HepG2 (cell line): Measurements from ENCODE around the gene RAB14. TPM values are rescaled to one million over a fixed set of nuclear protein-coding genes. Genes with fewer than 3 reads are reported as not detected.

Experiments used
- FOXP1 ChIP-seq, 2 experiments: fragments of 450-650 bp in 1 of 2; IDR thresholded peaks; 2 replicates each; pipeline ENCODE4 v1.6.1; 2017 to 2018; ENCODE audit warnings: antibody characterized with exemption in 1 of 2
- GABPB1 ChIP-seq: IDR thresholded peaks from 2 replicates; pipeline ENCODE4 v1.6.1; 2016; ENCODE audit warnings: mild to moderate bottlenecking, missing genetic modification reagents, moderate library complexity, missing compliant biosample characterization
- HMGA1 ChIP-seq: sonication (generic); formaldehyde crosslinking; conservative IDR thresholded peaks from 2 replicates; pipeline ENCODE4 v1.4.0; 2020; ENCODE audit warnings: missing genetic modification reagents
- KLF6 ChIP-seq: IDR thresholded peaks from 2 replicates; pipeline ENCODE4 v1.8.0; 2016; ENCODE audit warnings: missing biosample characterization, missing genetic modification reagents
- NBN ChIP-seq: fragments of 450-650 bp; conservative IDR thresholded peaks from 2 replicates; pipeline ENCODE4 v1.6.1; 2017
- REPIN1 ChIP-seq: sonication (generic); formaldehyde crosslinking; IDR thresholded peaks from 2 replicates; pipeline ENCODE4 v1.8.0; 2022; ENCODE audit warnings: missing genetic modification reagents, low read depth, mild to moderate bottlenecking, borderline replicate concordance
- RFX5 ChIP-seq: IDR thresholded peaks from 2 replicates; pipeline ENCODE4 v1.6.1; 2011; ENCODE audit warnings: low read depth, low read length, improper control_type of control experiment
- SMAD1 ChIP-seq: sonication (generic); formaldehyde crosslinking; IDR thresholded peaks from 2 replicates; pipeline ENCODE4 v1.4.0; 2020; ENCODE audit warnings: missing genetic modification reagents, low read depth, mild to moderate bottlenecking, borderline replicate concordance
- SRSF1 ChIP-seq: fragments of 200-400 bp; formaldehyde crosslinking; optimal IDR thresholded peaks from 2 replicates; pipeline ENCODE3; 2017; ENCODE audit warnings: mild to moderate bottlenecking, low read depth, low read length, moderate library complexity
- U2AF1 ChIP-seq: fragments of 200-400 bp; formaldehyde crosslinking; optimal IDR thresholded peaks from 2 replicates; pipeline ENCODE3; 2017; ENCODE audit warnings: mild to moderate bottlenecking, low read depth, low read length
- WIZ ChIP-seq: sonication (generic); formaldehyde crosslinking; IDR thresholded peaks from 2 replicates; pipeline ENCODE4 v1.5.1; 2020; ENCODE audit warnings: mild to moderate bottlenecking, missing genetic modification reagents
- ZBTB21 ChIP-seq: sonication (generic); formaldehyde crosslinking; IDR thresholded peaks from 2 replicates; pipeline ENCODE4 v1.4.0; 2020; ENCODE audit warnings: missing genetic modification reagents
- ZNF33B ChIP-seq: sonication (generic); formaldehyde crosslinking; IDR thresholded peaks from 2 replicates; pipeline ENCODE4 v1.5.1; 2020; ENCODE audit warnings: mild to moderate bottlenecking, missing genetic modification reagents
- ZNF777 ChIP-seq: sonication (generic); formaldehyde crosslinking; IDR thresholded peaks from 2 replicates; pipeline ENCODE4 v1.4.0; 2020; ENCODE audit warnings: missing genetic modification reagents
- ZSCAN31 ChIP-seq: sonication (generic); formaldehyde crosslinking; IDR thresholded peaks from 2 replicates; pipeline ENCODE4 v1.5.0; 2020; ENCODE audit warnings: low read depth, mild to moderate bottlenecking, missing genetic modification reagents
- polyA plus RNA-seq, 8 experiments: library from polyadenylated mRNA; depleted of rRNA in 3 of 8; stranded (reverse) in 7 of 8; unstranded in 1 of 8; fragments of >200 nt; fragmentation: Illumina TruSeq in 4 of 8; extraction: Trizol in 4 of 8; gene quantifications; 2 replicates each; pipeline versions ENCODE4 v1.2.1 to v1.2.3, GENCODE V29; 2011 to 2016; ENCODE audit warnings: low read depth in 4 of 8, missing spikeins in 1 of 8, mixed read lengths in 1 of 8; ENCODE audit not compliant: insufficient read depth in 1 of 8
- total RNA-seq, 5 experiments: library from RNA; depleted of rRNA; stranded (reverse); fragments of >200 nt; fragmentation: Illumina TruSeq; extraction: Trizol; gene quantifications; 2 replicates each; pipeline ENCODE4 v1.2.3, GENCODE V29; 2016; ENCODE audit warnings: low read depth in 1 of 5
- TF ChIP-seq, protein P1 (sequence below): sonication (generic); formaldehyde crosslinking; IDR thresholded peaks from 2 replicates; pipeline ENCODE4; 2020; ENCODE audit warnings: missing genetic modification reagents, mild to moderate bottlenecking, borderline replicate concordance
- TF ChIP-seq, protein P2 (sequence below): sonication (generic); formaldehyde crosslinking; conservative IDR thresholded peaks from 2 replicates; pipeline ENCODE4 v1.4.0; 2020; ENCODE audit warnings: mild to moderate bottlenecking, missing genetic modification reagents, moderate library complexity
- TF ChIP-seq, protein P3 (sequence below): sonication (generic); formaldehyde crosslinking; IDR thresholded peaks from 2 replicates; pipeline ENCODE4 v1.4.0; 2020; ENCODE audit warnings: mild to moderate bottlenecking, missing genetic modification reagents
- TF ChIP-seq, protein P4 (sequence below): sonication (generic); formaldehyde crosslinking; IDR thresholded peaks from 2 replicates; pipeline ENCODE4 v1.5.1; 2020; ENCODE audit warnings: mild to moderate bottlenecking, missing genetic modification reagents, moderate library complexity

Gene RAB14
- total and polyA plus RNA-seq, 2 of the 13 experiments (the other 11 are each of a cell fraction or from before 2014, with no cell fraction given), result 17.4 to 19.3 TPM

DNA sequence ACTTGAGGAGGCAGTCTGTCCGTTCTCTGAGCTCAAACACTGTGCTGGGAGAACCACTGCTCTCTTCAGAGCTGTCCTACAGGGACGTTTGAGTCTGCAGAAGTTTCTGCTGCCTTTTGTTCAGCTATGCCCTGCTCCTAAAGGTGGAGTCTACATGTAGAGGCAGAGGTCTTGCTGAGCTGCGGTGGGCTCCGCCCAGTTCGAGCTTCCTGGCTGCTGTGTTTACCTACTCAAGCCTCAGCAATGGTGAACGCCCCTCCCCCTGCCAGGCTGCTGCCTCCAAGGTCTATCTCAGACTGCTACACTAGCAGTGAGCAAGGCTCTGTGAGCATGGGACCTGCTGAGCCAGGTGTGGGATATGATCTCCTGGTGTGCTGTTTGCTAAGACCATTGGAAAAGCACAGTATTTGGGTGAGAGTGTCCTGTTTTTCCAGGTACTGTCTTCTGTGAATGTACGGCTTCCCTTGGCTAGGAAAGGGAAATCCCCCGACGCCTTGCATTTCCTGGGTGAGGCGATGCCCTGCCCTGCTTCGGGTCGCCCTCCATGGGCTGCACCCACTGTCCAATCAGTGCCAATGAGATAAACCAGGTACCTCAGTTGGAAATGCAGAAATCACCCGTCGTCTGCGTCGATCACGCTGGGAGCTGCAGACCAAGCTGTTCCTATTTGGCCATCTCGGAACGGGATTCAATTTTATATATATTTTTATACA is 68.4 kb downstream of the RAB14 start (continued):
- TF ChIP-seq SMAD1 (CRISPR knock-in tag) (no peak), ZSCAN31 (CRISPR knock-in tag) (0 out of 2 replicates have a peak, but pooled peaks have one; percentile 34), WIZ (CRISPR knock-in tag) (0 out of 2 replicates have a peak, but pooled peaks have one; percentile 34), KLF6 (no peak), ZNF33B (CRISPR knock-in tag) (no peak), REPIN1 (CRISPR knock-in tag) (no peak), NBN (no peak), GABPB1 (peak; percentile 30; the same call in 1 of the 2 replicates), FOXP1 (IDR thresholded peaks at IDR 0.05) (no peak), FOXP1 (CRISPR knock-in tag; IDR thresholded peaks at IDR 0.05) (peak; percentile 53), SRSF1 (no peak), RFX5 (no peak), ZNF777 (CRISPR knock-in tag) (no peak), U2AF1 (no peak), ZBTB21 (CRISPR knock-in tag) (no peak), HMGA1 (CRISPR knock-in tag) (no peak)
- TF ChIP-seq, protein P1, sequence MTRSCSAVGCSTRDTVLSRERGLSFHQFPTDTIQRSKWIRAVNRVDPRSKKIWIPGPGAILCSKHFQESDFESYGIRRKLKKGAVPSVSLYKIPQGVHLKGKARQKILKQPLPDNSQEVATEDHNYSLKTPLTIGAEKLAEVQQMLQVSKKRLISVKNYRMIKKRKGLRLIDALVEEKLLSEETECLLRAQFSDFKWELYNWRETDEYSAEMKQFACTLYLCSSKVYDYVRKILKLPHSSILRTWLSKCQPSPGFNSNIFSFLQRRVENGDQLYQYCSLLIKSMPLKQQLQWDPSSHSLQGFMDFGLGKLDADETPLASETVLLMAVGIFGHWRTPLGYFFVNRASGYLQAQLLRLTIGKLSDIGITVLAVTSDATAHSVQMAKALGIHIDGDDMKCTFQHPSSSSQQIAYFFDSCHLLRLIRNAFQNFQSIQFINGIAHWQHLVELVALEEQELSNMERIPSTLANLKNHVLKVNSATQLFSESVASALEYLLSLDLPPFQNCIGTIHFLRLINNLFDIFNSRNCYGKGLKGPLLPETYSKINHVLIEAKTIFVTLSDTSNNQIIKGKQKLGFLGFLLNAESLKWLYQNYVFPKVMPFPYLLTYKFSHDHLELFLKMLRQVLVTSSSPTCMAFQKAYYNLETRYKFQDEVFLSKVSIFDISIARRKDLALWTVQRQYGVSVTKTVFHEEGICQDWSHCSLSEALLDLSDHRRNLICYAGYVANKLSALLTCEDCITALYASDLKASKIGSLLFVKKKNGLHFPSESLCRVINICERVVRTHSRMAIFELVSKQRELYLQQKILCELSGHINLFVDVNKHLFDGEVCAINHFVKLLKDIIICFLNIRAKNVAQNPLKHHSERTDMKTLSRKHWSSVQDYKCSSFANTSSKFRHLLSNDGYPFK, result peak; percentile 98
- TF ChIP-seq, protein P2, sequence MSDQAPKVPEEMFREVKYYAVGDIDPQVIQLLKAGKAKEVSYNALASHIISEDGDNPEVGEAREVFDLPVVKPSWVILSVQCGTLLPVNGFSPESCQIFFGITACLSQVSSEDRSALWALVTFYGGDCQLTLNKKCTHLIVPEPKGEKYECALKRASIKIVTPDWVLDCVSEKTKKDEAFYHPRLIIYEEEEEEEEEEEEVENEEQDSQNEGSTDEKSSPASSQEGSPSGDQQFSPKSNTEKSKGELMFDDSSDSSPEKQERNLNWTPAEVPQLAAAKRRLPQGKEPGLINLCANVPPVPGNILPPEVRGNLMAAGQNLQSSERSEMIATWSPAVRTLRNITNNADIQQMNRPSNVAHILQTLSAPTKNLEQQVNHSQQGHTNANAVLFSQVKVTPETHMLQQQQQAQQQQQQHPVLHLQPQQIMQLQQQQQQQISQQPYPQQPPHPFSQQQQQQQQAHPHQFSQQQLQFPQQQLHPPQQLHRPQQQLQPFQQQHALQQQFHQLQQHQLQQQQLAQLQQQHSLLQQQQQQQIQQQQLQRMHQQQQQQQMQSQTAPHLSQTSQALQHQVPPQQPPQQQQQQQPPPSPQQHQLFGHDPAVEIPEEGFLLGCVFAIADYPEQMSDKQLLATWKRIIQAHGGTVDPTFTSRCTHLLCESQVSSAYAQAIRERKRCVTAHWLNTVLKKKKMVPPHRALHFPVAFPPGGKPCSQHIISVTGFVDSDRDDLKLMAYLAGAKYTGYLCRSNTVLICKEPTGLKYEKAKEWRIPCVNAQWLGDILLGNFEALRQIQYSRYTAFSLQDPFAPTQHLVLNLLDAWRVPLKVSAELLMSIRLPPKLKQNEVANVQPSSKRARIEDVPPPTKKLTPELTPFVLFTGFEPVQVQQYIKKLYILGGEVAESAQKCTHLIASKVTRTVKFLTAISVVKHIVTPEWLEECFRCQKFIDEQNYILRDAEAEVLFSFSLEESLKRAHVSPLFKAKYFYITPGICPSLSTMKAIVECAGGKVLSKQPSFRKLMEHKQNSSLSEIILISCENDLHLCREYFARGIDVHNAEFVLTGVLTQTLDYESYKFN (CRISPR knock-in tag), result peak; percentile 65
- TF ChIP-seq, protein P3, sequence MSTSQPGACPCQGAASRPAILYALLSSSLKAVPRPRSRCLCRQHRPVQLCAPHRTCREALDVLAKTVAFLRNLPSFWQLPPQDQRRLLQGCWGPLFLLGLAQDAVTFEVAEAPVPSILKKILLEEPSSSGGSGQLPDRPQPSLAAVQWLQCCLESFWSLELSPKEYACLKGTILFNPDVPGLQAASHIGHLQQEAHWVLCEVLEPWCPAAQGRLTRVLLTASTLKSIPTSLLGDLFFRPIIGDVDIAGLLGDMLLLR (CRISPR knock-in tag), result no peak
- TF ChIP-seq, protein P4, sequence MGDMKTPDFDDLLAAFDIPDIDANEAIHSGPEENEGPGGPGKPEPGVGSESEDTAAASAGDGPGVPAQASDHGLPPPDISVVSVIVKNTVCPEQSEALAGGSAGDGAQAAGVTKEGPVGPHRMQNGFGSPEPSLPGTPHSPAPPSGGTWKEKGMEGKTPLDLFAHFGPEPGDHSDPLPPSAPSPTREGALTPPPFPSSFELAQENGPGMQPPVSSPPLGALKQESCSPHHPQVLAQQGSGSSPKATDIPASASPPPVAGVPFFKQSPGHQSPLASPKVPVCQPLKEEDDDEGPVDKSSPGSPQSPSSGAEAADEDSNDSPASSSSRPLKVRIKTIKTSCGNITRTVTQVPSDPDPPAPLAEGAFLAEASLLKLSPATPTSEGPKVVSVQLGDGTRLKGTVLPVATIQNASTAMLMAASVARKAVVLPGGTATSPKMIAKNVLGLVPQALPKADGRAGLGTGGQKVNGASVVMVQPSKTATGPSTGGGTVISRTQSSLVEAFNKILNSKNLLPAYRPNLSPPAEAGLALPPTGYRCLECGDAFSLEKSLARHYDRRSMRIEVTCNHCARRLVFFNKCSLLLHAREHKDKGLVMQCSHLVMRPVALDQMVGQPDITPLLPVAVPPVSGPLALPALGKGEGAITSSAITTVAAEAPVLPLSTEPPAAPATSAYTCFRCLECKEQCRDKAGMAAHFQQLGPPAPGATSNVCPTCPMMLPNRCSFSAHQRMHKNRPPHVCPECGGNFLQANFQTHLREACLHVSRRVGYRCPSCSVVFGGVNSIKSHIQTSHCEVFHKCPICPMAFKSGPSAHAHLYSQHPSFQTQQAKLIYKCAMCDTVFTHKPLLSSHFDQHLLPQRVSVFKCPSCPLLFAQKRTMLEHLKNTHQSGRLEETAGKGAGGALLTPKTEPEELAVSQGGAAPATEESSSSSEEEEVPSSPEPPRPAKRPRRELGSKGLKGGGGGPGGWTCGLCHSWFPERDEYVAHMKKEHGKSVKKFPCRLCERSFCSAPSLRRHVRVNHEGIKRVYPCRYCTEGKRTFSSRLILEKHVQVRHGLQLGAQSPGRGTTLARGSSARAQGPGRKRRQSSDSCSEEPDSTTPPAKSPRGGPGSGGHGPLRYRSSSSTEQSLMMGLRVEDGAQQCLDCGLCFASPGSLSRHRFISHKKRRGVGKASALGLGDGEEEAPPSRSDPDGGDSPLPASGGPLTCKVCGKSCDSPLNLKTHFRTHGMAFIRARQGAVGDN, result peak; percentile 79
